NCI-H82 treated with DMSO at 0.1 percent for 48 hours (cell line): ENCODE data around the gene NXPH4.

Source experiments
- DNase-seq: peaks from one replicate; lab custom pipeline; 2025; ENCODE audit not compliant: unreplicated experiment; lab: John Stamatoyannopoulos, UW

Gene NXPH4

DNA sequence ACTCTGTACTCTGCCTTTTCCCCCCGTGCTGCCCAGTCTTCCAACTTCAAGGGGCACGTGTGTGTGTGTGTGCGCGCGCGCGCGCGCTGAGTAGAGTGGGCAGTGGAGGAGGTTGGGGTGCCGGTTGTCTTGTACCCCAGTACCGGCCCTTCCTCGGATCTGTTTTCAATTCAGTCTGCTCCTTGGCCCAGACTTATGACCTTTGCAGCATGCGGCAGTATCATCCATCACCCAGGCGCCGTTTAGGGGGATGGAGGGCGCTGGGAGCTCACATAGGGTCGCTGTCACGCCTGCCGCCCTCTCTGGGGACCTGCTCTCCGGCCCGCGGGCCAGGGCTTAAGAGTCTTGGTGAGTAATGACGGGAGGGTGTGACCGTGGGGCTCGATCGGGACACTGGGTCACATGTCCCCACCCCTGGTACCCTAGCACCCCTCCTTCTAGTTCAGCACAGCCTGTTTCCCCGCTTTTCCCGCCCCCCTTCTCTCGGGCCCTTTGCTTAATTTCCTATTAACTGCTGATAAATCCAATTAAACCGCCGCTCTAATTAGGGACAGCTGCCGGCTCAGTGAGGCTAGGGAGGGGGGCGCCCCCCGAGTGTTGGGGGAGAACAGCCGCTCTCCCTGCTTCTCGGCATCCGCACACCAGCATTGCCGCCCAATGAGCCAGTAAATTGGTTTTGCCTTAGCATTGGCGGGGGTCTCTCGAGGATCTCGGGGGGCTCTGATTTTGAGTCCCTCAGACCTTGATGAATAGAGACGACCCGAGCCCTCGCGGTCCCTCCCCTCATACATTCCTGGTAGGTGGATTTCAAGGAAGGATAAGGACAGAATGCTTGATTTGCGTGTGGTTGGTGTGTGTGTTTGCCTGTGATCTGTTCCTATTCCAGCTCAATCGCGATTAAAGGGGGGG, 25.1 kb downstream of the NXPH4 start:
- DNase-seq, result peak; percentile 84

- DNase-seq, result peak; percentile 68
Observed at GRCh38 chr12:57242329-57242690, 25.7 kb downstream of the NXPH4 start.

DNA sequence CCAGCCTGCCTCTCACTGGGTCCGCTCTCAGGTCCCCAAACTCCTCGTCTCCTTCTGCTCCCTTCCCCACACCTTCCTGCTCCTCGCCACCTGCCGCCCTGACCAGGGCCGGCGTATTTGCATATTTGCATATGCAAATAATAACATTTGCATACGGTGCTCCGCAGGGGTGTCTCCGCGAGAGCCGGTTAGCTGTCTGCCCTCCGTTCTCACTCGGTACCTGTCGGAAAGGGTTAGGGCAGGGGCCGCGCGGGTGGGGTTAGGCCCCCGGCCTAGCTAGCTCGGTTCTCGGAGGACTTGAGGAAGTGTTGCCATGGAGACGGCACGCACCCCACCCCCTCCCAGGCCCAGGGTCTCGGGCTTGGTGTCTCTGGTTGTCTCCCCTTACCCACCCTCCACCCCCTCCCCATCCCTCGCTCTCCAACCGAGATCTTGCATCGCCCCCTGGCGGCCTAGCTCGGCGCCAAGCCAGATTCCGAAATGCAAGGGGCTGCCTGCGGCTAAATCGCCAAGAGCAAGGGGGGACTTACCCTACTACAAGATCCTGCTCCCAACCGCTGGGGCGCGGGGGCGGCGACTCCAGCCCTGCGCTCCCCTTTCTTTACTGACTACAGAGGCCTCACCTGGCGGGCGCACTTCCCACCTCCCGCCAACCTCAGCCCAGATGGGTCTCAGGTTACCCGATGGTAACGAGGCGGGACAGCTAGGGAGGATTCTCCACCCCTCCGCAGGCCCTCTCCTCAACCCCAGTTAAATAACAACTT, 26.3 kb downstream of the NXPH4 start:
- peak; percentile 86 for DNase-seq

GRCh38 chr12:57243521-57244311, 27.1 kb downstream of the NXPH4 start:
- DNase-seq, result peak; percentile 86

DNA sequence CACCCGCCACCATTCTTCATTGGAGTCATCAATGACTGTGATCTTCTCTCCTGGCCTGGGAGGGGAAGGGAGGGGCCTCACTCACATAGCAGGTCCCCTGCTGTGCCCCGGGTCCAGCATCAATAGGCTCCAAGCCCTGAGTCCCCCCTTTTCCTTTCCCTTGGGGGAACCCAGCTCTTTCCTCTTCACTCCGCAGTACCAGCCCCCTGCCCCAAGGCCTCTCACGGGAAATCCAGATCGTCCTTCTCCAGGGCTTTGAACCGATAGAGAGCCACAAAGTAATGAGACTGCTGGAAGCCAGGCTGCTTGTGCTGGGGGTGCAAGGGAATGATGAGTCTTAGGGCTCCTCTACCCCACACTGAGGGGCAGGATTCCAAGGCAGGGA, 27.7 kb downstream of the NXPH4 start:
- DNase-seq, result no peak

- DNase-seq, result no peak
Observed at GRCh38 chr12:57247041-57247440, 30.4 kb downstream of the NXPH4 start.

DNA sequence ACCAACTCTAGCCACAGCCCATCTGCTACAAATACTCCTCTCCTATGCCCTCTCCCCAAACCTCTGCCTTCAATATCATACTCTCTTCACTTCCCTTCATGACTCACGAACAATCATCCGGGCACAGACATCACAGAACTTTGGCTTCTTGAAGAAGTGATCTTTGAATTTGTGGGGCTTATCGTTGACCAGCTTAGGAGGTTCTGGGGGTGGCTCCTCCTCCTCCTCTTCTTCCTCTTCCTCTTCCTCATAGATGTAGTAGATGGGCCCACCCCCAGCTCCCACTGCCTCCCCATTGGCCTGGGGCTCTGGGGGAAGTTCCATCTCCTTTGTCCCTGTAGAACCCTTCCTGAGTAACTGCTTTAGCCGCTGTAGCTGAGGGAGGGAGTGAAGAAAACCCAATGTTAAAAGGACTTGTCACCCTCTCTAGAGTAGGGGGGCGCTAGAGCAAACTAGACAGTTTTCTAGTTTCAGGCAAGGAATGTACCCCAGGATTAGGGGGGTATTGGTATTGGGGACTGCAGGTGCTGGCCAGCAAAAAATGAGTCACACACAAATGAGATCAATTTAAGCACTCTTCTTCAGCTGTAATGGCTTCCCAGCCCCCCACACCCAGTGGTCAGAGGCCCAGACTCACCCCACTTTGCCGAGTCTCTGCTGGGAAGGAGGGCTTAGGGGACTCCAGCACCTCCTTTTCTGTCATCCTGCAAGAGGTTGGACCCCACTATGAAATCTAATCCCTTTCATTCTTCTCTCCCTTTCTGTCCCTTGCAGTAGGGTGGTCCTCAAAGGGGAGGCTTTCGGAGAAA, 32.5 kb downstream of the NXPH4 start:
- no peak for DNase-seq

DNA sequence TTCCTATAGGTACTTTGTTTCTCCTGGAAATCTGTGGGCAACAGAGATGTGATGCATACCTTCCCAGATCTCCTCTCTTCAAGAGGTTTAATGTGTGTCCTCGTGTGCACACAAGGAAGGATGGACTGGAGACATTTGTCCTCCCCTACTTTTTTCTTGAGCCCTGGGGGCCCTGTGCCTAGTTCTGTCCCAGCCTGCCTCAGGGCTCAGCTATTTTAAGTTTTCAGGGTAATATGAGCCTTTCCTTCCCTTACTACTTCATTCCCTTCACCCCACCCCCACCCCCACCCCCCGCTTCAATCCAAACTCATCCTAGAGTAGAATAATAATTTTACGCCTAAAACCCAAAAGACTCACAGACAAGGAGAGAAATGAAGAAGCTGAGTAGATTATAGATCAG, 33.9 kb downstream of the NXPH4 start:
- no peak for DNase-seq

GRCh38 chr12:57250956-57251355, 34.4 kb downstream of the NXPH4 start, which contains the start of gene STAC3:
TSS of gene STAC3 (minus strand) at chr12:57251187. CDS start at chr12:57249636, 1,551 bp downstream.
- DNase-seq, result no peak

DNA sequence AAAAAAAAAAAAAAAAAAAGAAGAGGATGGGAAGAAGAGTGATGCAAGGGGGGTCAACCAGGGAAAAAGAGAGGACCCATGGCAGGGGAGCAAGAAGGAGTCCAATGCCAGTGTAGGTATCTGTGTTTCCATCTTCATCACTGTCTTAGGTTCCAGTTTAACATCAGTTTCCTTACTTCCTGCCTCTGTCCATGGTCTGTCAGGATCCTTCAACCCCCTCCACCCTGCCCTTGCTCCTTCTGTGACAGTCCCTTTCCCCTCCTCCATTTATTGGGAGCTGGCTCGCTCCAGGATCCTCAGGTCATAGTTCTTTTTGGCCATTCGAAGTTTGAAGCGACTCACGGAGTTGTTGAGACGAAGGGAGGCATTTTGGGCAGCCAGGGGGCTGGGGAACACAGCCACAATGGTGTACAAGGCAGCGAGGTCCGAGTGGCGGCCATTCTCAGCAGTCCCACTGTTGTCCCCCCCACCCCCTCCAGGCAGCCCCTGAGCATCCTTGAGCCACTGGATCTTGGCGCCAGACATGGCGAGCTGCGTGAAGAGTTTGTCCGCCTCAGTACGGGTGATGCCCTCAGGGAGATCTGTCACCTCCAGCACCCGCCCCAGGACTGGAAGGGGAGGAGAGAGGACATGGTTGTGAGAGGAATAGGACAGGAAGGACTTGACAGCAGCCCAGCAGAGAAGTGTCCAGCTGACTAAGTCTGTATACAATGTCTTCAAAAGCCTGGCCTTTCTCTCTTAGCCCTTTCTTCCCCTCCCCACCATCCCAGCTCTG, 38.1 kb downstream of the NXPH4 start:
- no peak for DNase-seq

DNA sequence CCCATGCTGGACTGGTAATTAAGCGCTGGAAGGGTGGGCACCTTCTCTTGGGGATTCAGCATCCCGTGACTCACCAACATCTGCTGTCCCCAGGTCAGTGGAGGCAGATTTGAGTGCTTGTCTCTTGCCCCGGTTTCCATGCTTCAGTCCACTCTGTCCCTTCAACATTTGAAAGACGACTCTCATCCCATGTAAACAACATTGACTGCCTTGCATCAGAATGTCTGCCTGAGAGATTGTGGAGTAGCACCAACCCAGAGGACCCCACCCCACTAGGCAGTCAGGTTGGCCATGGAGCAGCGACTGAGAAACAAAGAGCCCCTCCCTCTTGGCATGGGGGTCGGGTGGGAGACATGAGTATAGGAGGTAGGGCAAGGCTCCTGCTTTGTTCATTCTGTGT, 39.3 kb downstream of the NXPH4 start:
- no peak for DNase-seq

DNA sequence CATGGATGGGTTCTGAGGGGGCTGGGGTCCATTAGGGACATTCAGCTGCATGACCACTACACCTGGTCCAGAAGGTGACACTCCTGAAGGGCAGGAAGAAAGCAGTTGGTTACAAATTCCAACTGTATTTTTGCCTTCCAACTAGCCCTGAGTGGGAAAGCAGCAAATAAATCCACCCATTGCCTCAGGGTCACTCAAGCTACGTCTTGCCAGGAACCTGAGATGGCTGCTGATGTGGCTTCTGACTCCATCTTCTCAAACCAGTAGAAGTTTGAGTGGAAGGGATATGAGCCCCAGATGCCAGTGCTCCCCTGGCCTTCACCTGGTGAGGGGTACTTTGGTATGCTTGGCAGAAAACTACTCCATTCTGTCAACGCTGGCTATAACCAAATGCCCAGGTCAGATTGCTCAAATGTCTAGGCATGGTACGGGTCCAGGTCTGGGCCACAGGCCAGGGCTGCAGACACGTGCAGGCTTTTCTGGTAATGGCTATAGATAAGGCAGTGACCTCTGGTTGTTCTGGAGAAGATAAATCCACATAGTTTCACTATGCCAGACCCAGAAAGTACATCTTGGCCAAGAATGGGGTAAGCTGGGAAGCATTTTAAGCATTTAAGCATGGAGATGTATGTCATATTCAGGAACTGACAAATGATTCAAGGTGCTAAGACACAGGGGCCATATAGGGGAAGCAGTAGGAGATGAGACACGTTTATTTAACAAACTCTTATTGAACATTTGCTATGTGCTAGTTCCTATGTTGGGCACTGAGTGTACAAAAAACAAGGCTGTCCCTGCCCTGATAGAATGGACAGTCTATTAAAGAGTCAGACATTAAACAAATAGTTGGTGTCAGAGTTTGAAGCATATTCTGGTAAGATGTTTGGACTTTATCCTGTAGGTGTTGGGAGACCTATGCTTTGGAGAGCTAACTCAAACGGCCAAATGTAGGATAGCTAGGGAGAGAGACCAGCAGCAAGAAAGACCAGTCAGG, 42.7 kb downstream of the NXPH4 start:
- no peak for DNase-seq

DNA sequence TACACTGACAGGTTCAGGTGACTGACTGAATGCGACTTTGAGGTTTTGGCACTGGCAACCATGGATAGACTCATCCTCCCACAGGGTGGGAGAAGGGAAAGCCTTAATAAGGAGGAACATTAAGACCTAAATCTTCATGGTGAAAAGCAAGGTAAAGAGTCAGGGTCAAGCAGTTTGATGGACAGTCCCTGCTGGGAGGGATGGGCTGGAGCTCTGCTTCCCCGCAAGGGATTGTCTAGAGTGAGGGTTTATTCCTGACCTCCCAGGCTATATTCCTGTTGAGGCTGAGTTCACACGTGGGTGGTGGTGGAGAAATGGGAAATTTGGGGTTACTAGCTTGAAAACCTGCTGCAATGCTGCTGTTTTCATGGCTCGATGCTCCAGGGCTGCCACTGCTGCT, 43.8 kb downstream of the NXPH4 start:
- no peak for DNase-seq

- DNase-seq, result no peak
Observed at GRCh38 chr12:57261428-57261865, 44.9 kb downstream of the NXPH4 start.

GRCh38 chr12:57262126-57262822, 45.7 kb downstream of the NXPH4 start:
- no peak for DNase-seq

GRCh38 chr12:57263096-57263495, 46.5 kb downstream of the NXPH4 start:
- DNase-seq, result no peak

DNA sequence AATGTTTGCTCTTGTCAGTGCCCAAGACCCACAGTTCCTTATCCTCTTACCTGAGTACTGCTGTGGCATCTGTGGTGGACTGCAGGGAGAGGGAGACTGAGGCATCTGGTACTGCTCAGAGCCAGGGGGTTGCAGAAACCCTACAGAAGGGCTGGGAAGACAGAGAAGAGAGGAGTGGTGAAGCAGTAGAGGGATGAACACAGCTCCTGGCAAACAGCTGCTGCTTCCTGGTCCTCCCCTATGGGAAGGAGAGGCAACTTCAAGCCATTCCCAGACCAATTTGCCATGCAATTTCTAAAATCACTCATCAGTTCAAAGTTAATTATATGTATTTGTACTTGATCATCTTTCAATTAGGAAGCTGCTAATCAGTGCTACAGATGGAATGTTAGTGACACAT, 50.1 kb downstream of the NXPH4 start:
- DNase-seq, result no peak

DNA sequence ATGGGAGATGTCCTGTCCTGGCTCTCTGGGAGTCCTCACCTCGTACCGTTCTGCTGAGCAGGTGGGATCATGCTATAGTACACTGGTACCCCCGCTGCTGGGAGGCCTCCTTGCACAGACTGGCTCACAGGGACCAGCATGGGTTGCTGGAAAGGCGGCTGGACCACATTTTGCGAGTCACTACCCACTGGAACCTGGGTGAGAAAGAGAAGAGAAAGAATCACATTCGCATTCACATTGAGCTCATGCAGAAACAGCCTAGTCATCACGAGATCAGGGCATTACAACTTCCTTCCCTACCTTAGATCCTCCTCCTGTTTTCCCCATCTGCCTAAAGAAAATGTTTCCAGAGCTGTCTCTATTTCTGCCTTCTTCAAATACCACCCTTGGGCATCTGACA, 51.7 kb downstream of the NXPH4 start:
- DNase-seq, result no peak
